ENCODE measurements around the gene TCFL5. TPM values are rescaled to one million over a fixed set of nuclear protein-coding genes. Genes with fewer than 3 reads are reported as not detected.

TCFL5 gene
- total RNA-seq, 1 experiment from 2014 or later = 29.3 TPM

DNA sequence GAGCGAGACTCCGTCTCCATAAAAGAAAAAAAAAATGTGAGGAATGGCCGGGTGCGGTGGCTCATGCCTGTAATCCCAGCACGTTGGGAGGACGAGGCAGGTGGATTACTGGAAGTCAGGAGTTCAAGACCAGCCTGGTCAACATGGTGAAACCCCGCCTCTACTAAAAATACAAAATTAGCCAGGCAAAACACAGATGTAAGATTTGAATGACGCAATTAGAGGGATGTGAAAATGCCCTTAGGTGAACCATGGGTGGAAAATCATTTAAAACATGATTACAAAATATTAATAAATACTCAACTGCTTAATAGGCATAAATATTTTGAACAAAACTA lies 23.9 kb downstream of the TCFL5 start:
- Histone ChIP-seq H3K4me1 (replicated peaks; ENCODE audit: insufficient read depth) (peaks cover 24% of the 10 kb centered on the region), H4K20me1 (ENCODE audit: insufficient read depth) (no peaks in the 10 kb centered on the region), H3K27me3 (ENCODE audit: insufficient read depth, low read depth) (no peaks in the 10 kb centered on the region), H3K36me3 (ENCODE audit: low read depth) (no peaks in the 10 kb centered on the region), H2AFZ (no peak overlapping the region), H3K27ac (no peak overlapping the region), H3K9me2 (ENCODE audit: insufficient read depth) (no peaks in the 10 kb centered on the region), H3F3A (ENCODE audit: insufficient read depth, low read depth) (peaks cover 21% of the 10 kb centered on the region; the same call in 1 of the 2 replicates), H3K9me3 (ENCODE audit: insufficient read depth, low read depth) (no peaks in the 10 kb centered on the region), H3K4me2 (peak overlapping the region; percentile 14), H3K79me2 (ENCODE audit: low read depth) (no peaks in the 10 kb centered on the region), H3K4me3 (no peak overlapping the region)
- ChIA-PET POLR2A (ENCODE audit: unreplicated experiment) (no interaction called here), CTCF (no interaction called here)
- intact Hi-C loops (cut with micrococcal nuclease; ENCODE audit: unreplicated experiment) = no loop called here
- DNase-seq = no peak
- no peak for TF ChIP-seq CTCF (conservative IDR thresholded peaks at IDR 0.05)
- TF ChIP-seq EZH2 (IDR thresholded peaks at IDR 0.05; ENCODE audit: low read depth) = no peak
- no TSS peak for BruUV-seq (replicated peaks)

DNA sequence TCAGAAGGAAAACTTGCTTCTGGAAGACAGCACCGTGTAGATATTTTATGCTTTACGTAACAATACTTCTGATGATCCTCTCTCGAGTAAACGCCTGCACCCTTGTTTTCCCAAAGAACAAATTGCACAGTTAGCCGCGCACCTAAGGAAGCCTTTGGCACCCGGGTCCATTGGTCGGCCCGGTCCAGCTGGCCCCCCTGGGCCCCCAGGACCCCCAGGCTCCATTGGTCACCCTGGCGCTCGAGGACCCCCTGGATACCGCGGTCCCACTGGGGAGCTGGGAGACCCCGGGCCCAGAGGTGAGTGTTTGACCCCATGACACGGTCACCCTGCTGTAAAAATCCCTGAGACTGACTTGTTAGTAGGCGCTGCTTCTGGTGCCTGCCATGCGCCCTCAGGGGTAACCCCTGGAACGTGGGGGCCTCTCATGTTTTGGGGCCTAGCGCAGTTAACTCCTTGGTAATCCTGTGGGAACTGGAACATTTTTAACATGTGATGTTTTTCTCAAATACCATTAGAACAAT lies 24.6 kb downstream of the TCFL5 start:
- DNase-seq = no peak
- CTCF ChIA-PET = no interaction called here

DNA sequence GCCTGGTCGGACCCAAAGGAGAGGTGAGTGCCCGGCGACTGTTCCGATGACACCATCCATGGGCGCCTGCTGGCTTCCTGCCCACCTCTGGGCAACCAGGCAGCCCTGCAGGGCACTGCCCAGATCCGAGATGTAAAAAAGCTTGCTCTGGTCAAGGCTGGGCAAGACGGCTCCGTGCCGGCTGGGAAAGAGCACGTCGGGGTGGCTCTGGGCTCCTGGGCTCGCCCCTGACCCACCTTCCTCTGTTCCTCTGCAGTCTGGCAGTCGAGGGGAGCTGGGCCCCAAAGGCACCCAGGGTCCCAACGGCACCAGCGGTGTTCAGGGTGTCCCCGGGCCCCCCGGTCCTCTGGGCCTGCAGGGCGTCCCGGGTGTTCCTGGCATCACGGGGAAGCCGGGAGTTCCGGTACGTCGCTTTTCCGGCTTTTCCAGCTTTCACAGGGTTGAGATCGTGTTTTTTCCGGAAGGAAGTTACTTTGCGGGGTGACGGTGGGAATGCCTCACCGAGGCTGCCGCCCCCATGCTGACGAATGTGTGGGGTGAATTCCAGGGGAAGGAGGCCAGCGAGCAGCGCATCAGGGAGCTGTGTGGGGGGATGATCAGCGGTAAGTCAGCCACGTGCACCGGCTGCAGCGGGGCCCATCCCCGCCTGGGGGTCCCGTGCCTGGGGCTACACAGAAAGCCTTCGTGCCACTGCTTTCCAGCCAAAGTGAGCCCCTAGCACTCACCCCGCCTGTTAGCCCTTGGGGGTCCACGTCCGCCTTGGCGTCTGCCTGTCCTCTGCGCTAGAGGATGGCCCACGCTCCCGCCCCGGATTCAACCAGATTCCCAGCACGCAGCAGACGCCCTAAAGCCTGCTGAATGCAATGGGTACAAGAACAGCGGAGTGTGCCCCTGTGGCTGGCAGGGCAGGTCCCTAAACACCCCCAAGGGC lies 25.4 kb downstream of the TCFL5 start:
- no TSS peak for BruUV-seq (replicated peaks)
- CTCF ChIA-PET = no interaction called here

More for the DNA sequence above, 24.6 kb downstream of the TCFL5 start:
- H3K4me1 ChIP-seq (replicated peaks; ENCODE audit: insufficient read depth) = peaks cover 31% of the 10 kb centered on the region
- no peak overlapping the region for H3K4me3 ChIP-seq
- intact Hi-C loops (cut with micrococcal nuclease; ENCODE audit: unreplicated experiment) = no loop called here
- peaks cover 21% of the 10 kb centered on the region; the same call in 1 of the 2 replicates for H3F3A ChIP-seq (ENCODE audit: insufficient read depth, low read depth)
- no peak overlapping the region for H3K27ac ChIP-seq
- no peaks in the 10 kb centered on the region for H3K36me3 ChIP-seq (ENCODE audit: low read depth)
- POLR2A ChIA-PET (ENCODE audit: unreplicated experiment) = no interaction called here
- no peaks in the 10 kb centered on the region for H4K20me1 ChIP-seq (ENCODE audit: insufficient read depth)
- no peaks in the 10 kb centered on the region for H3K9me2 ChIP-seq (ENCODE audit: insufficient read depth)
- H3K9me3 ChIP-seq (ENCODE audit: insufficient read depth, low read depth) = no peaks in the 10 kb centered on the region
- H3K79me2 ChIP-seq (ENCODE audit: low read depth) = no peaks in the 10 kb centered on the region
- TF ChIP-seq EZH2 (IDR thresholded peaks at IDR 0.05; ENCODE audit: low read depth) = no peak
- TF ChIP-seq CTCF (conservative IDR thresholded peaks at IDR 0.05) = no peak
- no TSS peak for BruUV-seq (replicated peaks)
- H3K27me3 ChIP-seq (ENCODE audit: insufficient read depth, low read depth) = no peaks in the 10 kb centered on the region
- H2AFZ ChIP-seq = no peak overlapping the region
- H3K4me2 ChIP-seq = no peak overlapping the region

More for the DNA sequence above, 25.4 kb downstream of the TCFL5 start:
- POLR2A ChIA-PET (ENCODE audit: unreplicated experiment) = no interaction called here
- Histone ChIP-seq H3K27ac (no peak overlapping the region), H3K36me3 (ENCODE audit: low read depth) (no peaks in the 10 kb centered on the region), H3K9me2 (ENCODE audit: insufficient read depth) (no peaks in the 10 kb centered on the region), H3K4me1 (replicated peaks; ENCODE audit: insufficient read depth) (peaks cover 39% of the 10 kb centered on the region), H3K4me2 (no peak overlapping the region), H3K4me3 (no peak overlapping the region), H3K27me3 (ENCODE audit: insufficient read depth, low read depth) (no peaks in the 10 kb centered on the region), H3K79me2 (ENCODE audit: low read depth) (no peaks in the 10 kb centered on the region), H3F3A (ENCODE audit: insufficient read depth, low read depth) (peaks cover 22% of the 10 kb centered on the region; the same call in 1 of the 2 replicates), H3K9me3 (ENCODE audit: insufficient read depth, low read depth) (no peaks in the 10 kb centered on the region), H4K20me1 (ENCODE audit: insufficient read depth) (no peaks in the 10 kb centered on the region), H2AFZ (no peak overlapping the region)
- intact Hi-C loops (cut with micrococcal nuclease; ENCODE audit: unreplicated experiment) = no loop called here
- DNase-seq = no peak
- TF ChIP-seq CTCF (conservative IDR thresholded peaks at IDR 0.05) (no peak), EZH2 (IDR thresholded peaks at IDR 0.05; ENCODE audit: low read depth) (no peak)
